Lower leg skin (tissue), 3 donors: ENCODE results near the gene AFAP1L1.

Source experiments
- POLR2A ChIP-seq, 2 donors: fragments of 450-650 bp; IDR thresholded peaks; one replicate each; pipeline ENCODE4 v1.6.1; 2016 to 2017; ENCODE audit warnings: antibody characterized with exemption in 2 of 2, mild to moderate bottlenecking in 1 of 2, moderate library complexity in 1 of 2
- TF ChIP-seq, protein P1 (sequence below), 3 donors: fragments of 450-650 bp; IDR thresholded peaks; one replicate each; pipeline ENCODE4 v1.5.1; 2016; ENCODE audit warnings: antibody characterized with exemption in 3 of 3, mild to moderate bottlenecking in 3 of 3, moderate library complexity in 2 of 3

DNA sequence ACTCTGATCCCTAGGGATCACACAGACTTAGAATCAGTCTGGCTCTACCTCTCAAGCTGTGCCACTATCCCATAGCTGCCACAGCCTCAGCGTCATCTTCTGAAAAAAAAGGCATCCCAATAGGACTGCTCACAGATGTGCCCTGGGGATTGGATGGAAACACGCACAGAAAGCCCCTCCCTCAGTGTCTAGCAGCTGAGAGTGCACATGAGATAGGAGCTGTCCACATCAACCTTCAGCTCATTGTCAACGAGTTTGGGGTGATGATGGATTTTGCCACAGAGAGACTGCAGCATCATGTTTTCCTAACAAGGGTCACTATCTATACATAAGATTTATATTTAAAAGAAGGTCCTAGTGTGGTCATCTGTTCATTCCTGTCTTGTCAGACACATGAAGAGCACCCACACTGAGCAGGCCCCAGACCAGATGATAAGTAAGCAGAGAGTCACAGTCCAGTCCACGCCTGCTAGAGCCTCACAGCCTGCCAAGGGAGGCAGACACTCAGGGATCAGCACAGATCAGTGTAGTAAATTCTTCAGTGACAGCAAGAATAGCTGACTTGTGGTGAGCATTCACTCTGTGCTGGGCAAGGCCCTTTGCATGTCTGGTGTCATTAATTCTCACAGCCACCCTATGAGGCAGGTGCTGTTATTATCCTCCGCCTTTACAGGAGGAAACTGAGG lies 25.8 kb downstream of the AFAP1L1 start:
- TF ChIP-seq, protein P1, sequence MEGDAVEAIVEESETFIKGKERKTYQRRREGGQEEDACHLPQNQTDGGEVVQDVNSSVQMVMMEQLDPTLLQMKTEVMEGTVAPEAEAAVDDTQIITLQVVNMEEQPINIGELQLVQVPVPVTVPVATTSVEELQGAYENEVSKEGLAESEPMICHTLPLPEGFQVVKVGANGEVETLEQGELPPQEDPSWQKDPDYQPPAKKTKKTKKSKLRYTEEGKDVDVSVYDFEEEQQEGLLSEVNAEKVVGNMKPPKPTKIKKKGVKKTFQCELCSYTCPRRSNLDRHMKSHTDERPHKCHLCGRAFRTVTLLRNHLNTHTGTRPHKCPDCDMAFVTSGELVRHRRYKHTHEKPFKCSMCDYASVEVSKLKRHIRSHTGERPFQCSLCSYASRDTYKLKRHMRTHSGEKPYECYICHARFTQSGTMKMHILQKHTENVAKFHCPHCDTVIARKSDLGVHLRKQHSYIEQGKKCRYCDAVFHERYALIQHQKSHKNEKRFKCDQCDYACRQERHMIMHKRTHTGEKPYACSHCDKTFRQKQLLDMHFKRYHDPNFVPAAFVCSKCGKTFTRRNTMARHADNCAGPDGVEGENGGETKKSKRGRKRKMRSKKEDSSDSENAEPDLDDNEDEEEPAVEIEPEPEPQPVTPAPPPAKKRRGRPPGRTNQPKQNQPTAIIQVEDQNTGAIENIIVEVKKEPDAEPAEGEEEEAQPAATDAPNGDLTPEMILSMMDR (IDR thresholded peaks at IDR 0.05): no peak
- TF ChIP-seq POLR2A (IDR thresholded peaks at IDR 0.05): no peak
